CD4-positive, alpha-beta memory T cell (primary cell): Measurements from ENCODE around the gene FLT1. TPM values are rescaled to one million over a fixed set of nuclear protein-coding genes. Genes with fewer than 3 reads are reported as not detected.

Experiments
- CTCF ChIA-PET: fragments of 350-600 bp; sonication (Branson Sonifier 250); formaldehyde crosslinking; loops from one replicate; lab custom pipeline; 2021; ENCODE audit warnings: inconsistent platforms; ENCODE audit not compliant: partially characterized antibody; lab: Charles Lee
- POLR2A ChIA-PET: fragments of 350-600 bp; sonication (Branson Sonifier 250); formaldehyde crosslinking; loops from one replicate; lab custom pipeline; 2021; ENCODE audit not compliant: partially characterized antibody; lab: Charles Lee
- DNase-seq, 5 donors: peaks; one replicate each; pipeline versions ENCODE4 v3.0.0 to v3.0.0-alpha.2; 2020 to 2022; ENCODE audit warnings: mixed read lengths in 1 of 5
- H3K27ac ChIP-seq: one replicate; pipeline ENCODE4 v1.7.0; 2013; ENCODE audit warnings: low read depth, low read length
- H3K27me3 ChIP-seq: 2 replicates; pipeline ENCODE4 v1.7.0; 2013; ENCODE audit warnings: mild to moderate bottlenecking, low read length, moderate library complexity; ENCODE audit not compliant: insufficient read depth
- H3K36me3 ChIP-seq: 2 replicates; pipeline ENCODE4 v1.7.0; 2013; ENCODE audit warnings: mild to moderate bottlenecking, low read length, moderate library complexity; ENCODE audit not compliant: insufficient read depth
- H3K4me1 ChIP-seq: 2 replicates; pipeline ENCODE4 v1.7.0; 2013; ENCODE audit warnings: mild to moderate bottlenecking, low read length, moderate library complexity; ENCODE audit not compliant: insufficient read depth
- H3K4me3 ChIP-seq, 2 donors: one replicate each; pipeline ENCODE4 v1.7.0; 2013; ENCODE audit warnings: low read length in 2 of 2, mild to moderate bottlenecking in 1 of 2
- H3K9me3 ChIP-seq, 2 donors: one replicate each; pipeline ENCODE4 v1.7.0; 2013; ENCODE audit warnings: low read length in 2 of 2, control low read depth in 1 of 2; ENCODE audit not compliant: control insufficient read depth in 1 of 2
- H3K27ac Mint-ChIP-seq, 7 donors: one replicate each; pipeline ENCODE4 v1.8.0; 2020 to 2021; ENCODE audit warnings: mixed read lengths in 7 of 7, mild to moderate bottlenecking in 6 of 7, inconsistent platforms in 3 of 7, moderate library complexity in 3 of 7
- H3K27me3 Mint-ChIP-seq, 2 donors: one replicate each; pipeline ENCODE4 v1.8.0; 2020 to 2021; ENCODE audit warnings: mixed read lengths in 2 of 2
- H3K36me3 Mint-ChIP-seq, 2 donors: one replicate each; pipeline ENCODE4 v1.8.0; 2020 to 2021; ENCODE audit warnings: mixed read lengths in 2 of 2, inconsistent platforms in 1 of 2, mild to moderate bottlenecking in 1 of 2
- H3K4me1 Mint-ChIP-seq, 4 donors: one replicate each; pipeline ENCODE4 v1.8.0; 2020 to 2021; ENCODE audit warnings: mixed read lengths in 4 of 4, mild to moderate bottlenecking in 1 of 4
- H3K4me3 Mint-ChIP-seq, 8 donors: one replicate each; pipeline ENCODE4 v1.8.0; 2020 to 2021; ENCODE audit warnings: mixed read lengths in 8 of 8, mild to moderate bottlenecking in 7 of 8, moderate library complexity in 6 of 8, inconsistent platforms in 3 of 8
- H3K9me3 Mint-ChIP-seq, 8 donors: one replicate each; pipeline ENCODE4 v1.8.0; 2020 to 2021; ENCODE audit warnings: mixed read lengths in 8 of 8, mild to moderate bottlenecking in 5 of 8, inconsistent platforms in 3 of 8, moderate library complexity in 1 of 8
- intact Hi-C: fragments of 100-400 bp; cut with micrococcal nuclease; formaldehyde crosslinking; loops from one replicate; pipeline ENCODE4 v1.15.1; 2023
- polyA plus RNA-seq, 2 donors: library from polyadenylated mRNA; unstranded; fragments of 300-500 nt; fragmentation: Illumina TruSeq; gene quantifications; one replicate each; pipeline ENCODE4 v1.2.3, GENCODE V29; 2021
- total RNA-seq, 2 experiments: library from RNA; stranded (reverse); gene quantifications; one replicate each; pipeline ENCODE4 v1.2.3, GENCODE V29; 2021

FLT1 gene
- total and polyA plus RNA-seq, 4 experiments from 2014 or later: 0.15 to 0.26 (median 0.25) TPM; not detected in 1

DNA sequence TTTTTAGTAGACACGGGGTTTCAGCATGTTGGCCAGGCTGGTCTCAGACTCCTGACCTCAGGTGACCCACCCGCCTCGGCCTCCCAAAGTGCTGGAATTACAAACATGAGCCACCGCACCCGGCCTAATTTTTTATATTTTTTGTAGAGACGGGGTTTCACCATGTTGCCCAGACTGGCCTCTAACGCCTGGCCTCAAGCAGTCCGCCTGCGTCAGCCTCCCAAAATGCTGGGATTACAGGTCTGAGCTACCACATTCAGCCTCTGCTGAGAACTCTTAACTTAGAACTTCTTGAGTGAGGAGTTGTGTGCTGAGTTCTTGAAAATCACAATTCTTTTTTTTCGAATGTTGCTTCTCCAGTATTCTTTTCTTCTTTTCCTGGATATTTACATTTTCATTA is 244.4 kb downstream of the FLT1 start:
- H3K36me3 ChIP-seq: no peaks in the 10 kb centered on the region
- ChIA-PET CTCF (no interaction called here), POLR2A (no interaction called here)
- Mint-ChIP-seq H3K27me3 (no peaks in the 10 kb centered on the region), H3K4me1 (peaks cover 42 to 57% (median 49%) of the 10 kb centered on the region in 4 donors), H3K9me3 (peaks cover 0 to 4% (median 0%) of the 10 kb centered on the region in 8 donors), H3K27ac (no peak overlapping the region), H3K36me3 (peaks cover 49 to 55% of the 10 kb centered on the region in 2 donors), H3K4me3 (no peak overlapping the region)
- no peaks in the 10 kb centered on the region for H3K9me3 ChIP-seq
- intact Hi-C loops: no loop called here
- H3K27me3 ChIP-seq: no peaks in the 10 kb centered on the region
- no peak for DNase-seq
- no peak overlapping the region for H3K4me3 ChIP-seq
- H3K4me1 ChIP-seq: peaks cover 18% of the 10 kb centered on the region
- no peak overlapping the region for H3K27ac ChIP-seq

Other genes with a start within 250 kb of the FLT1 start
- 10 to 100 TPM; 23.0 to 24.5 TPM for gene POMP, start 164.0 kb upstream of the FLT1 start, total RNA-seq
- 100 to 1,000 TPM in 1 of 2 donors, 10 to 100 TPM in 1; 87.6 to 109 TPM for gene POMP, start 164.0 kb upstream of the FLT1 start, polyA plus RNA-seq
- 10 to 100 TPM; 18.7 to 18.9 TPM for gene SLC46A3, start 223.8 kb upstream of the FLT1 start, total RNA-seq
- gene SLC46A3, start 223.8 kb upstream of the FLT1 start, polyA plus RNA-seq: 10 to 100 TPM; 25.8 to 42.1 TPM